WTC11 (cell line): ENCODE measurements around the gene NDUFA11. TPM values are rescaled to one million over a fixed set of nuclear protein-coding genes. Genes with fewer than 3 reads are reported as not detected.

Source experiments
- ATF1 ChIP-seq: sonication (generic); formaldehyde crosslinking; IDR thresholded peaks from 2 replicates; pipeline ENCODE4 v1.8.1; 2023; ENCODE audit warnings: mild to moderate bottlenecking, moderate library complexity, missing genetic modification reagents
- CBFB ChIP-seq: sonication (generic); formaldehyde crosslinking; IDR thresholded peaks from 2 replicates; pipeline ENCODE4 v1.8.1; 2022; ENCODE audit warnings: mild to moderate bottlenecking, low read depth, missing genetic modification reagents
- CREM ChIP-seq: sonication (generic); formaldehyde crosslinking; IDR thresholded peaks from 2 replicates; pipeline ENCODE4 v1.8.1; 2022; ENCODE audit warnings: mild to moderate bottlenecking, missing genetic modification reagents, moderate library complexity
- ESRRA ChIP-seq: sonication (generic); formaldehyde crosslinking; IDR thresholded peaks from 2 replicates; pipeline ENCODE4 v1.8.1; 2022; ENCODE audit warnings: mild to moderate bottlenecking, missing genetic modification reagents, borderline replicate concordance
- GRHL2 ChIP-seq: fragments of 250-450 bp; sonication (Bioruptor Pico); IDR thresholded peaks from 2 replicates; pipeline ENCODE4 v1.8.0; 2022; ENCODE audit warnings: mild to moderate bottlenecking, moderate library complexity; ENCODE audit not compliant: insufficient replicate concordance, severe bottlenecking
- JAZF1 ChIP-seq: fragments of 250-450 bp; sonication (Bioruptor Pico); IDR thresholded peaks from 2 replicates; pipeline ENCODE4 v1.9.0; 2021; ENCODE audit warnings: moderate library complexity, mild to moderate bottlenecking, inconsistent platforms
- KAT7 ChIP-seq: sonication (generic); formaldehyde crosslinking; IDR thresholded peaks from 2 replicates; pipeline ENCODE4 v1.8.1; 2023; ENCODE audit warnings: missing genetic modification reagents, mild to moderate bottlenecking, borderline replicate concordance
- NR2C2 ChIP-seq: sonication (generic); formaldehyde crosslinking; IDR thresholded peaks from 2 replicates; pipeline ENCODE4 v1.8.0; 2022; ENCODE audit warnings: mild to moderate bottlenecking, missing genetic modification reagents
- TCF7 ChIP-seq: sonication (generic); formaldehyde crosslinking; IDR thresholded peaks from 2 replicates; pipeline ENCODE4 v1.8.0; 2022; ENCODE audit warnings: mild to moderate bottlenecking, low read depth, missing genetic modification reagents, moderate library complexity
- TEAD1 ChIP-seq: sonication (generic); formaldehyde crosslinking; IDR thresholded peaks from 2 replicates; pipeline ENCODE4 v1.8.0; 2022; ENCODE audit warnings: mild to moderate bottlenecking, missing genetic modification reagents
- ZNF138 ChIP-seq: sonication (generic); formaldehyde crosslinking; conservative IDR thresholded peaks from 2 replicates; pipeline ENCODE4 v1.8.1; 2022; ENCODE audit warnings: mild to moderate bottlenecking, moderate library complexity, missing genetic modification reagents
- ZNF219 ChIP-seq: sonication (generic); formaldehyde crosslinking; IDR thresholded peaks from 2 replicates; pipeline ENCODE4 v1.8.0; 2023; ENCODE audit warnings: missing genetic modification reagents, mild to moderate bottlenecking, borderline replicate concordance
- ZNF317 ChIP-seq: sonication (generic); formaldehyde crosslinking; IDR thresholded peaks from 2 replicates; pipeline ENCODE4 v1.8.1; 2023; ENCODE audit warnings: low read depth, mild to moderate bottlenecking, moderate library complexity, missing genetic modification reagents, borderline replicate concordance
- total RNA-seq: library from RNA; stranded (reverse); gene quantifications from 3 replicates; pipeline ENCODE4 v1.2.3, GENCODE V29; 2021
- TF ChIP-seq, protein P1 (sequence below): sonication (generic); formaldehyde crosslinking; IDR thresholded peaks from 2 replicates; pipeline ENCODE4 v1.8.1; 2023; ENCODE audit warnings: mild to moderate bottlenecking, missing genetic modification reagents
- TF ChIP-seq, protein P2 (sequence below): sonication (generic); formaldehyde crosslinking; conservative IDR thresholded peaks from 2 replicates; pipeline ENCODE4 v1.8.1; 2023; ENCODE audit warnings: mild to moderate bottlenecking, low read depth, missing genetic modification reagents, moderate library complexity
- TF ChIP-seq, protein P3 (sequence below): fragments of 250-450 bp; sonication (Bioruptor Pico); IDR thresholded peaks from 2 replicates; pipeline ENCODE4 v1.8.0; 2021; ENCODE audit warnings: mild to moderate bottlenecking
- TF ChIP-seq, protein P4 (sequence below): sonication (generic); formaldehyde crosslinking; IDR thresholded peaks from 2 replicates; pipeline ENCODE4 v1.8.1; 2023; ENCODE audit warnings: mild to moderate bottlenecking, missing genetic modification reagents, moderate library complexity
- TF ChIP-seq, protein P5 (sequence below): sonication (generic); formaldehyde crosslinking; IDR thresholded peaks from 2 replicates; pipeline ENCODE4 v1.8.0; 2022; ENCODE audit warnings: missing genetic modification reagents
- TF ChIP-seq, protein P6 (sequence below): sonication (generic); formaldehyde crosslinking; conservative IDR thresholded peaks from 2 replicates; pipeline ENCODE4 v1.8.1; 2022; ENCODE audit warnings: mild to moderate bottlenecking, missing genetic modification reagents
- TF ChIP-seq, protein P7 (sequence below): sonication (generic); formaldehyde crosslinking; IDR thresholded peaks from 2 replicates; pipeline ENCODE4 v1.8.1; 2022; ENCODE audit warnings: low read depth, missing genetic modification reagents, borderline replicate concordance
- TF ChIP-seq, protein P8 (sequence below): fragments of 250-450 bp; sonication (Bioruptor Pico); conservative IDR thresholded peaks from 2 replicates; pipeline ENCODE4 v1.9.0; 2021; ENCODE audit warnings: mild to moderate bottlenecking
- TF ChIP-seq, protein P9 (sequence below): sonication (generic); formaldehyde crosslinking; IDR thresholded peaks from 2 replicates; pipeline ENCODE4 v1.8.0; 2022; ENCODE audit warnings: mild to moderate bottlenecking, missing genetic modification reagents

The NDUFA11 gene
- total RNA-seq, 1 experiment from 2014 or later: 261 TPM

DNA sequence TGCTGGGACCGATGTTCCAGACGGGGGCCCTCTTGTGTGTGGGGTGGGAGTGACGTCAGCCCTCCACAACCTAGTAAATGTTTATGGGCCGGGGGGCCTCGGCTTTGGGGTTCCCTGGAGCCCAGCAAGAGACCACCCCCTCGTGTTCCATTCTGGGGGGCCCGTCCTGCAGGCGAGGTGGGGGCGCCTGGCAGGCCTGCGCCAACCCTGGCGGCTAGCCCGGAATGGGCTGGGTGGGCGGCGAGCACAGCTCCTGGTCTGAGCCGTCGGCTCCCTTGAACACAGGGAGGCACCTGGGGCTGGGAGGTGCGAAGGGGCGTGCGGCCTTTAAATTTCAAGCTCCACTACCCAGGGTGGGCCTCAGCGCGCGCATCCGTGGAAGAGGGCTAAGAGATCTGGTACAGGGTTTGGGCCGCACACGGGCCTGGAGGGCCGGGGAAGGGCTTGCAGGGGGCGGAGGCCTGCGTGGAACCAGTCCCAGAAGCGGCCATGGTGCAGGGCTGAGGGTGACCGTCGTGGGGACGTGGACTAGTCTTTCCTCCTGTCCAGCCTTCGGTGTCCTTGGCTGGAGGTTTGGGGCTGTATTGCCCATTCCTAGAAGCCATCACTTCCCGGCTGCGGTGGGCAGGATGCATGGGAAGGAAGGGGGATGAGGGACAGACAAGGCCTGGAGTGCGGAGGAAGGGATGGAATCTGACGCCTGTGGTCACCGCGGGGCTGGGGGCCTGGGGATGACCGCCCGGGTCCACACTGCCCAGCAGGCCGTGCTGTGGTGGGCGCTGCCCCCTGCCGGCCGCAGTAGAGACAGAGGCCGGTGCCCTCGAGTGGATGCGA lies 11.4 kb downstream of the NDUFA11 start (continued):
- TF ChIP-seq ZNF138 (CRISPR knock-in tag) (no peak), JAZF1 (CRISPR knock-in tag) (no peak), GRHL2 (CRISPR knock-in tag) (no peak), CBFB (CRISPR knock-in tag) (no peak), ZNF219 (CRISPR knock-in tag) (no peak), ESRRA (CRISPR knock-in tag) (no peak; the same call in 1 of the 2 replicates), TCF7 (CRISPR knock-in tag) (no peak), CREM (CRISPR knock-in tag) (no peak), ATF1 (CRISPR knock-in tag) (no peak), NR2C2 (no peak), TEAD1 (CRISPR knock-in tag) (no peak), ZNF317 (CRISPR knock-in tag) (no peak), KAT7 (CRISPR knock-in tag) (no peak)
- TF ChIP-seq, protein P1, sequence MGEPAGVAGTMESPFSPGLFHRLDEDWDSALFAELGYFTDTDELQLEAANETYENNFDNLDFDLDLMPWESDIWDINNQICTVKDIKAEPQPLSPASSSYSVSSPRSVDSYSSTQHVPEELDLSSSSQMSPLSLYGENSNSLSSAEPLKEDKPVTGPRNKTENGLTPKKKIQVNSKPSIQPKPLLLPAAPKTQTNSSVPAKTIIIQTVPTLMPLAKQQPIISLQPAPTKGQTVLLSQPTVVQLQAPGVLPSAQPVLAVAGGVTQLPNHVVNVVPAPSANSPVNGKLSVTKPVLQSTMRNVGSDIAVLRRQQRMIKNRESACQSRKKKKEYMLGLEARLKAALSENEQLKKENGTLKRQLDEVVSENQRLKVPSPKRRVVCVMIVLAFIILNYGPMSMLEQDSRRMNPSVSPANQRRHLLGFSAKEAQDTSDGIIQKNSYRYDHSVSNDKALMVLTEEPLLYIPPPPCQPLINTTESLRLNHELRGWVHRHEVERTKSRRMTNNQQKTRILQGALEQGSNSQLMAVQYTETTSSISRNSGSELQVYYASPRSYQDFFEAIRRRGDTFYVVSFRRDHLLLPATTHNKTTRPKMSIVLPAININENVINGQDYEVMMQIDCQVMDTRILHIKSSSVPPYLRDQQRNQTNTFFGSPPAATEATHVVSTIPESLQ (CRISPR knock-in tag): no peak
- TF ChIP-seq, protein P2, sequence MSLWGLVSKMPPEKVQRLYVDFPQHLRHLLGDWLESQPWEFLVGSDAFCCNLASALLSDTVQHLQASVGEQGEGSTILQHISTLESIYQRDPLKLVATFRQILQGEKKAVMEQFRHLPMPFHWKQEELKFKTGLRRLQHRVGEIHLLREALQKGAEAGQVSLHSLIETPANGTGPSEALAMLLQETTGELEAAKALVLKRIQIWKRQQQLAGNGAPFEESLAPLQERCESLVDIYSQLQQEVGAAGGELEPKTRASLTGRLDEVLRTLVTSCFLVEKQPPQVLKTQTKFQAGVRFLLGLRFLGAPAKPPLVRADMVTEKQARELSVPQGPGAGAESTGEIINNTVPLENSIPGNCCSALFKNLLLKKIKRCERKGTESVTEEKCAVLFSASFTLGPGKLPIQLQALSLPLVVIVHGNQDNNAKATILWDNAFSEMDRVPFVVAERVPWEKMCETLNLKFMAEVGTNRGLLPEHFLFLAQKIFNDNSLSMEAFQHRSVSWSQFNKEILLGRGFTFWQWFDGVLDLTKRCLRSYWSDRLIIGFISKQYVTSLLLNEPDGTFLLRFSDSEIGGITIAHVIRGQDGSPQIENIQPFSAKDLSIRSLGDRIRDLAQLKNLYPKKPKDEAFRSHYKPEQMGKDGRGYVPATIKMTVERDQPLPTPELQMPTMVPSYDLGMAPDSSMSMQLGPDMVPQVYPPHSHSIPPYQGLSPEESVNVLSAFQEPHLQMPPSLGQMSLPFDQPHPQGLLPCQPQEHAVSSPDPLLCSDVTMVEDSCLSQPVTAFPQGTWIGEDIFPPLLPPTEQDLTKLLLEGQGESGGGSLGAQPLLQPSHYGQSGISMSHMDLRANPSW (CRISPR knock-in tag): no peak
- TF ChIP-seq, protein P3, sequence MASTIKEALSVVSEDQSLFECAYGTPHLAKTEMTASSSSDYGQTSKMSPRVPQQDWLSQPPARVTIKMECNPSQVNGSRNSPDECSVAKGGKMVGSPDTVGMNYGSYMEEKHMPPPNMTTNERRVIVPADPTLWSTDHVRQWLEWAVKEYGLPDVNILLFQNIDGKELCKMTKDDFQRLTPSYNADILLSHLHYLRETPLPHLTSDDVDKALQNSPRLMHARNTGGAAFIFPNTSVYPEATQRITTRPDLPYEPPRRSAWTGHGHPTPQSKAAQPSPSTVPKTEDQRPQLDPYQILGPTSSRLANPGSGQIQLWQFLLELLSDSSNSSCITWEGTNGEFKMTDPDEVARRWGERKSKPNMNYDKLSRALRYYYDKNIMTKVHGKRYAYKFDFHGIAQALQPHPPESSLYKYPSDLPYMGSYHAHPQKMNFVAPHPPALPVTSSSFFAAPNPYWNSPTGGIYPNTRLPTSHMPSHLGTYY: no peak
- TF ChIP-seq, protein P4, sequence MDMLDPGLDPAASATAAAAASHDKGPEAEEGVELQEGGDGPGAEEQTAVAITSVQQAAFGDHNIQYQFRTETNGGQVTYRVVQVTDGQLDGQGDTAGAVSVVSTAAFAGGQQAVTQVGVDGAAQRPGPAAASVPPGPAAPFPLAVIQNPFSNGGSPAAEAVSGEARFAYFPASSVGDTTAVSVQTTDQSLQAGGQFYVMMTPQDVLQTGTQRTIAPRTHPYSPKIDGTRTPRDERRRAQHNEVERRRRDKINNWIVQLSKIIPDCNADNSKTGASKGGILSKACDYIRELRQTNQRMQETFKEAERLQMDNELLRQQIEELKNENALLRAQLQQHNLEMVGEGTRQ (CRISPR knock-in tag): no peak
- TF ChIP-seq, protein P5, sequence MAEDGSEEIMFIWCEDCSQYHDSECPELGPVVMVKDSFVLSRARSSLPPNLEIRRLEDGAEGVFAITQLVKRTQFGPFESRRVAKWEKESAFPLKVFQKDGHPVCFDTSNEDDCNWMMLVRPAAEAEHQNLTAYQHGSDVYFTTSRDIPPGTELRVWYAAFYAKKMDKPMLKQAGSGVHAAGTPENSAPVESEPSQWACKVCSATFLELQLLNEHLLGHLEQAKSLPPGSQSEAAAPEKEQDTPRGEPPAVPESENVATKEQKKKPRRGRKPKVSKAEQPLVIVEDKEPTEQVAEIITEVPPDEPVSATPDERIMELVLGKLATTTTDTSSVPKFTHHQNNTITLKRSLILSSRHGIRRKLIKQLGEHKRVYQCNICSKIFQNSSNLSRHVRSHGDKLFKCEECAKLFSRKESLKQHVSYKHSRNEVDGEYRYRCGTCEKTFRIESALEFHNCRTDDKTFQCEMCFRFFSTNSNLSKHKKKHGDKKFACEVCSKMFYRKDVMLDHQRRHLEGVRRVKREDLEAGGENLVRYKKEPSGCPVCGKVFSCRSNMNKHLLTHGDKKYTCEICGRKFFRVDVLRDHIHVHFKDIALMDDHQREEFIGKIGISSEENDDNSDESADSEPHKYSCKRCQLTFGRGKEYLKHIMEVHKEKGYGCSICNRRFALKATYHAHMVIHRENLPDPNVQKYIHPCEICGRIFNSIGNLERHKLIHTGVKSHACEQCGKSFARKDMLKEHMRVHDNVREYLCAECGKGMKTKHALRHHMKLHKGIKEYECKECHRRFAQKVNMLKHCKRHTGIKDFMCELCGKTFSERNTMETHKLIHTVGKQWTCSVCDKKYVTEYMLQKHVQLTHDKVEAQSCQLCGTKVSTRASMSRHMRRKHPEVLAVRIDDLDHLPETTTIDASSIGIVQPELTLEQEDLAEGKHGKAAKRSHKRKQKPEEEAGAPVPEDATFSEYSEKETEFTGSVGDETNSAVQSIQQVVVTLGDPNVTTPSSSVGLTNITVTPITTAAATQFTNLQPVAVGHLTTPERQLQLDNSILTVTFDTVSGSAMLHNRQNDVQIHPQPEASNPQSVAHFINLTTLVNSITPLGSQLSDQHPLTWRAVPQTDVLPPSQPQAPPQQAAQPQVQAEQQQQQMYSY (CRISPR knock-in tag): no peak; the same call in 1 of the 2 replicates
- TF ChIP-seq, protein P6, sequence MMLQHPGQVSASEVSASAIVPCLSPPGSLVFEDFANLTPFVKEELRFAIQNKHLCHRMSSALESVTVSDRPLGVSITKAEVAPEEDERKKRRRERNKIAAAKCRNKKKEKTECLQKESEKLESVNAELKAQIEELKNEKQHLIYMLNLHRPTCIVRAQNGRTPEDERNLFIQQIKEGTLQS (CRISPR knock-in tag): no peak
- TF ChIP-seq, protein P7, sequence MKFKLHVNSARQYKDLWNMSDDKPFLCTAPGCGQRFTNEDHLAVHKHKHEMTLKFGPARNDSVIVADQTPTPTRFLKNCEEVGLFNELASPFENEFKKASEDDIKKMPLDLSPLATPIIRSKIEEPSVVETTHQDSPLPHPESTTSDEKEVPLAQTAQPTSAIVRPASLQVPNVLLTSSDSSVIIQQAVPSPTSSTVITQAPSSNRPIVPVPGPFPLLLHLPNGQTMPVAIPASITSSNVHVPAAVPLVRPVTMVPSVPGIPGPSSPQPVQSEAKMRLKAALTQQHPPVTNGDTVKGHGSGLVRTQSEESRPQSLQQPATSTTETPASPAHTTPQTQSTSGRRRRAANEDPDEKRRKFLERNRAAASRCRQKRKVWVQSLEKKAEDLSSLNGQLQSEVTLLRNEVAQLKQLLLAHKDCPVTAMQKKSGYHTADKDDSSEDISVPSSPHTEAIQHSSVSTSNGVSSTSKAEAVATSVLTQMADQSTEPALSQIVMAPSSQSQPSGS (CRISPR knock-in tag): no peak
- TF ChIP-seq, protein P8, sequence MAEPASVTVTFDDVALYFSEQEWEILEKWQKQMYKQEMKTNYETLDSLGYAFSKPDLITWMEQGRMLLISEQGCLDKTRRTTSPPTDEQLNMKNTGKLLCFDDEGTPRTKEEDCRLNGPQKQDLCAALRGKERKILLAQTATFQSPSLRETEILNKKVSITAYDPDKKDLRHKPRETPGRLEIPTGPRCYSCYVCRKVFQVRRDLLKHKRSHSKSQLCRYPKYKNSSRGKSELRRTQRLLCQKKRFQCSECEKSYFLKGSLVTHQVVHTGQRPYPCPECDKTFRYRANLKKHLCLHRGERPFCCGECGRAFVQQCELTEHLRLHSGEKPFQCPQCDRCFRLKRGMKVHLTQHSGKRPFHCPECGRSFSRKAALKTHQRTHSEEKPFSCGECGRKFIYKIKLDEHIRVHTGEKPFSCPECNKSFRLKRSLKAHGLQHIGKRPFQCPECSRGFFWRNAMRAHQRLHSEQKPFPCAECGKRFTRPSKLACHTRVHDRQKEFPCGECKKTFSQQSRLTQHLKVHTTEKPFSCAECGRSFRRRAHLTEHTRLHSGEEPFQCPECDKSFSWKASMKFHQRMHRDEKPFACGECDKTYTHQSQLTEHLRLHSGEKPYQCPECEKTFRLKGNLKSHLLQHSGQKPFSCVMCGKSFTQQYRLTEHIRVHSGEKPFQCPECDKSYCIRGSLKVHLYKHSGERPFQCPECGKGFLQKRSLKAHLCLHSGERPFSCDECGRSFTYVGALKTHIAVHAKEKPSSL (CRISPR knock-in tag): no peak
- TF ChIP-seq, protein P9, sequence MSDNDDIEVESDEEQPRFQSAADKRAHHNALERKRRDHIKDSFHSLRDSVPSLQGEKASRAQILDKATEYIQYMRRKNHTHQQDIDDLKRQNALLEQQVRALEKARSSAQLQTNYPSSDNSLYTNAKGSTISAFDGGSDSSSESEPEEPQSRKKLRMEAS (CRISPR knock-in tag): no peak
